K562 (cell line): Measurements from ENCODE around the gene ERBB3. TPM values are rescaled to one million over a fixed set of nuclear protein-coding genes. Genes with fewer than 3 reads are reported as not detected.
A peak's percentile ranks its signal among the peaks of the same experiment; 100 is the strongest.

Experiments
- FOXK1 ChIP-seq: sonication (generic); formaldehyde crosslinking; IDR thresholded peaks from 2 replicates; pipeline ENCODE4 v1.8.0; 2022; ENCODE audit warnings: missing genetic modification reagents, mild to moderate bottlenecking, borderline replicate concordance
- HBP1 ChIP-seq: fragments of 450-650 bp; formaldehyde crosslinking; IDR thresholded peaks from 2 replicates; pipeline ENCODE4 v1.4.0; 2022; ENCODE audit warnings: missing genetic modification characterization
- IFI16 ChIP-seq: fragments of 250-450 bp; sonication (Bioruptor Pico); IDR thresholded peaks from 2 replicates; pipeline ENCODE4 v2.1.2; 2022; ENCODE audit warnings: mild to moderate bottlenecking, inconsistent platforms
- MITF ChIP-seq: IDR thresholded peaks from 2 replicates; pipeline ENCODE4 v1.6.1; 2014; ENCODE audit warnings: antibody characterized with exemption
- NEUROD1 ChIP-seq: fragments of 150-350 bp; IDR thresholded peaks from 2 replicates; pipeline ENCODE4 v1.6.1; 2014; ENCODE audit warnings: borderline replicate concordance, low read length, low read depth; ENCODE audit not compliant: partially characterized antibody
- PKNOX1 ChIP-seq: fragments of 450-650 bp; IDR thresholded peaks from 2 replicates; pipeline ENCODE4 v1.6.1; 2016
- RAD51 ChIP-seq: fragments of 450-650 bp; IDR thresholded peaks from 2 replicates; pipeline ENCODE4 v1.7.1; 2016; ENCODE audit warnings: low read depth, mild to moderate bottlenecking, borderline replicate concordance
- THRB ChIP-seq: fragments of 450-650 bp; formaldehyde crosslinking; conservative IDR thresholded peaks from 2 replicates; pipeline ENCODE4 v1.4.0; 2022; ENCODE audit warnings: mild to moderate bottlenecking, missing genetic modification characterization
- TRIM25 ChIP-seq: fragments of 450-650 bp; IDR thresholded peaks from 2 replicates; pipeline ENCODE4 v1.7.0; 2016; ENCODE audit warnings: borderline replicate concordance
- XRCC4 ChIP-seq: IDR thresholded peaks from one replicate; pipeline ENCODE4 v1.6.1; 2011; ENCODE audit not compliant: insufficient read depth, insufficient read length; ENCODE audit errors: extremely low read depth
- ZBTB43 ChIP-seq: sonication (generic); formaldehyde crosslinking; IDR thresholded peaks from 2 replicates; pipeline ENCODE4 v1.8.0; 2023; ENCODE audit warnings: mild to moderate bottlenecking, missing genetic modification reagents
- ZBTB5 ChIP-seq: fragments of 450-650 bp; IDR thresholded peaks from 2 replicates; pipeline ENCODE4 v1.6.1; 2017; ENCODE audit warnings: antibody characterized with exemption
- ZNF274 ChIP-seq: IDR thresholded peaks from 2 replicates; pipeline ENCODE4 v1.6.1; 2011; ENCODE audit warnings: low read depth, mild to moderate bottlenecking, low read length, moderate library complexity, borderline replicate concordance
- ZNF561 ChIP-seq: fragments of 450-650 bp; formaldehyde crosslinking; conservative IDR thresholded peaks from 2 replicates; pipeline ENCODE4 v1.4.0; 2020; ENCODE audit warnings: mild to moderate bottlenecking, moderate library complexity
- ZNF644 ChIP-seq: fragments of 200-800 bp; sonication (Bioruptor generic); IDR thresholded peaks from 2 replicates; pipeline ENCODE4 v1.6.1; 2016; ENCODE audit warnings: low read depth, missing genetic modification characterization, missing compliant biosample characterization
- polyA plus RNA-seq, 8 experiments: library from polyadenylated mRNA; depleted of rRNA in 4 of 8; stranded (reverse) in 5 of 8; unstranded in 3 of 8; fragments of >200 nt; fragmentation: Nextera tagmentation in 2 of 8; fragmentation: Illumina TruSeq in 1 of 8; extraction: Ambion mirVana in 2 of 8; extraction: Trizol in 1 of 8; gene quantifications; 2 replicates each; pipeline versions ENCODE4 v1.2.1 to v1.2.3, GENCODE V29; 2011 to 2014; ENCODE audit warnings: inconsistent platforms in 1 of 8, missing spikeins in 1 of 8
- total RNA-seq, 7 experiments: library from RNA; depleted of rRNA in 6 of 7; stranded (reverse); fragments of >200 nt in 6 of 7; fragmentation: Illumina TruSeq in 2 of 7; extraction: Trizol in 2 of 7; gene quantifications; 2 replicates each; pipeline versions ENCODE4 v1.2.1 to v1.2.3, GENCODE V29; 2011 to 2021; ENCODE audit warnings: low replicate concordance in 1 of 7

The ERBB3 gene
- total and polyA plus RNA-seq, 9 of the 15 experiments (the other 6 are each of a cell fraction or from before 2014, with no cell fraction given) = 1.5 to 5.4 (median 3.8) TPM

GRCh38 chr12:56126732-56127239, 46.8 kb downstream of the ERBB3 start (continued):
- TF ChIP-seq HBP1 (no peak), FOXK1 (CRISPR knock-in tag) (no peak), MITF (no peak), ZNF274 (no peak), ZBTB43 (CRISPR knock-in tag) (no peak), ZNF561 (CRISPR knock-in tag) (no peak), XRCC4 (no peak), THRB (CRISPR knock-in tag) (no peak), ZBTB5 (no peak), PKNOX1 (no peak; the same call in 1 of the 2 replicates), IFI16 (CRISPR knock-in tag) (no peak), TRIM25 (no peak), ZNF644 (tag) (no peak), NEUROD1 (peak; percentile 69), RAD51 (0 out of 2 replicates have a peak, but pooled peaks have one; percentile 8)
